Measurements from ENCODE around the gene C11orf58.
A peak's percentile ranks its signal among the peaks of the same experiment; 100 is the strongest.

DNA sequence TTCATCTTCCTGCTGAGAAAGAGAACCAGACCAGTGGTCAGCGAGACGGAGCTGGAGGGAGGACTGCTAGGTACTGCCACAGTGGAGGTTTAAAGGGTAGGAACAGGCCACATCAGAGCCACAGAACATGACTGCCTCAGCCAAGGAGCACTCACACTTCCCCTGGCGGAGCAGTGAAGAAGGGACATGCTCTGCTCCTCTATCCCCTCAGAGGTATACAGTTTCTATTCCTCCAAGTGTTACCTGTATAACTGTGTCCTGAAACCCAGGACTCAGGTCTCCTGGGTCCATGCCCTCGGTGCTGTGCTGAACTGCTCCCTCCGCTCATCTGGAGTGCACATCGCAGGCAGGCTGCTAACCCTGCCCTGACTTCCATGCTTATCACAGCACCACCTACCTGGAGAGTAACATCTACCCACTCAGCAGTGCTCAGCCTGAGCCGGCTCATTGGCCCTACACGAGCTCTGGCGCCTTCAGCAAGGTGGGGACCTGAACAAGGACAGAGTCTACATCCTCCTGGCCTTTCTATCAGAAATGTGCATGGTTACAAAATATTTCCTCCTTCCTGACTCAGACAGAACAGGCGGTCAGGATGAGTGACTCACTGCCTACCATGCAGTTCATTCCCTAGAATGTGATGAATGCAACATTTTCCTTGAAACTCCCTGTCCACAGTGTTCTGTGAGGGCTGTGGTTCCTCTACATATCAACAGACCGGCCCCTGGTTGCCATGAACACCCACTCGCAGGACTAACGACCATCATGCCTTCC lies 52.9 kb downstream of the C11orf58 start:
- TF ChIP-seq, protein P1, sequence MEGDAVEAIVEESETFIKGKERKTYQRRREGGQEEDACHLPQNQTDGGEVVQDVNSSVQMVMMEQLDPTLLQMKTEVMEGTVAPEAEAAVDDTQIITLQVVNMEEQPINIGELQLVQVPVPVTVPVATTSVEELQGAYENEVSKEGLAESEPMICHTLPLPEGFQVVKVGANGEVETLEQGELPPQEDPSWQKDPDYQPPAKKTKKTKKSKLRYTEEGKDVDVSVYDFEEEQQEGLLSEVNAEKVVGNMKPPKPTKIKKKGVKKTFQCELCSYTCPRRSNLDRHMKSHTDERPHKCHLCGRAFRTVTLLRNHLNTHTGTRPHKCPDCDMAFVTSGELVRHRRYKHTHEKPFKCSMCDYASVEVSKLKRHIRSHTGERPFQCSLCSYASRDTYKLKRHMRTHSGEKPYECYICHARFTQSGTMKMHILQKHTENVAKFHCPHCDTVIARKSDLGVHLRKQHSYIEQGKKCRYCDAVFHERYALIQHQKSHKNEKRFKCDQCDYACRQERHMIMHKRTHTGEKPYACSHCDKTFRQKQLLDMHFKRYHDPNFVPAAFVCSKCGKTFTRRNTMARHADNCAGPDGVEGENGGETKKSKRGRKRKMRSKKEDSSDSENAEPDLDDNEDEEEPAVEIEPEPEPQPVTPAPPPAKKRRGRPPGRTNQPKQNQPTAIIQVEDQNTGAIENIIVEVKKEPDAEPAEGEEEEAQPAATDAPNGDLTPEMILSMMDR (IDR thresholded peaks at IDR 0.05): no peak
- TF ChIP-seq POLR2AphosphoS5 (IDR thresholded peaks at IDR 0.05): peak; percentile 35 to 56 (median 39)

Data from transverse colon (tissue), 4 donors.